Transverse colon (tissue), 4 donors: Measurements from ENCODE around the gene TRIOBP. TPM values are rescaled to one million over a fixed set of nuclear protein-coding genes. Genes with fewer than 3 reads are reported as not detected.

Experiments used
- DNase-seq: peaks from one replicate; pipeline ENCODE4 v3.0.0-alpha.2; 2019
- H3K27ac ChIP-seq, 4 donors: fragments of 200-600 bp; sonication (generic); 2 replicates each; pipeline ENCODE4 v1.5.1; 2016 to 2018; ENCODE audit warnings: inconsistent platforms in 4 of 4
- H3K27me3 ChIP-seq: fragments of 200-600 bp; sonication (generic); 2 replicates; pipeline ENCODE4 v1.5.1; 2017; ENCODE audit warnings: inconsistent platforms
- H3K36me3 ChIP-seq, 4 donors: fragments of 200-600 bp; sonication (generic); 2 replicates each; pipeline ENCODE4 v1.5.1; 2017 to 2019; ENCODE audit warnings: inconsistent platforms in 4 of 4
- H3K4me1 ChIP-seq, 4 donors: fragments of 200-600 bp; sonication (generic); 2 replicates each; pipeline ENCODE4 v1.5.1; 2017 to 2020; ENCODE audit warnings: inconsistent platforms in 4 of 4
- H3K4me3 ChIP-seq, 4 donors: fragments of 200-600 bp; sonication (generic); 1 replicate in 1 of 4; 2 replicates in 3 of 4; pipeline versions ENCODE4 v1.5.1 to v1.6.1; 2017 to 2019; ENCODE audit warnings: inconsistent platforms in 4 of 4
- H3K9me3 ChIP-seq, 2 donors: fragments of 200-600 bp; sonication (generic); 2 replicates each; pipeline ENCODE4 v1.5.1; 2017 to 2019; ENCODE audit warnings: inconsistent platforms in 2 of 2
- EP300 ChIP-seq: sonication (generic); formaldehyde crosslinking; IDR thresholded peaks from one replicate; pipeline ENCODE4 v1.6.1; 2017; ENCODE audit warnings: antibody characterized with exemption, low read depth
- POLR2A ChIP-seq: fragments of 450-650 bp; IDR thresholded peaks from one replicate; pipeline ENCODE4 v1.6.1; 2016; ENCODE audit warnings: antibody characterized with exemption, mild to moderate bottlenecking, moderate library complexity
- POLR2AphosphoS5 ChIP-seq, 3 donors: sonication (generic); formaldehyde crosslinking; IDR thresholded peaks; one replicate each; pipeline ENCODE4 v1.6.1; 2016; ENCODE audit warnings: antibody characterized with exemption in 3 of 3
- WGBS, 2 donors: methylation state at CpG; one replicate each; pipeline ENCODE4 v1.1.5; 2018; ENCODE audit warnings: low coverage in 1 of 2; 5-methylcytosine and 5-hydroxymethylcytosine counted together
- in situ Hi-C, 4 donors: fragments of 200-750 bp; cut with MboI; loops; one replicate each; pipeline versions ENCODE4 v1.15.0 to v1.15.1; 2017; ENCODE audit warnings: low sequenced_read_pairs in 3 of 4, low pct_ligation_motif_present in 1 of 4, low pct_unique_long_range_greater_than_20kb in 1 of 4
- intact Hi-C: fragments of 100-400 bp; cut with DNase I; formaldehyde crosslinking; loops from one replicate; pipeline ENCODE4 v1.15.1; 2023; ENCODE audit warnings: low total_unique reads
- total RNA-seq, 4 donors: library from RNA; depleted of rRNA; stranded (reverse); fragments of >200 nt; gene quantifications; one replicate each; pipeline ENCODE4 v1.1.0, GENCODE V29; 2016
- TF ChIP-seq, protein P1 (sequence below), 5 experiments: fragments of 200-600 bp in 3 of 5; fragments of 450-650 bp in 2 of 5; sonication (generic) in 3 of 5; IDR thresholded peaks; 1 replicate in 2 of 5; 2 replicates in 3 of 5; pipeline ENCODE4 v1.5.1; 2016 to 2017; ENCODE audit warnings: antibody characterized with exemption in 5 of 5, inconsistent platforms in 3 of 5, mild to moderate bottlenecking in 2 of 5, moderate library complexity in 1 of 5

The TRIOBP gene
- total RNA-seq, 4 donors from 2014 or later = 121 to 265 (median 129) TPM

DNA sequence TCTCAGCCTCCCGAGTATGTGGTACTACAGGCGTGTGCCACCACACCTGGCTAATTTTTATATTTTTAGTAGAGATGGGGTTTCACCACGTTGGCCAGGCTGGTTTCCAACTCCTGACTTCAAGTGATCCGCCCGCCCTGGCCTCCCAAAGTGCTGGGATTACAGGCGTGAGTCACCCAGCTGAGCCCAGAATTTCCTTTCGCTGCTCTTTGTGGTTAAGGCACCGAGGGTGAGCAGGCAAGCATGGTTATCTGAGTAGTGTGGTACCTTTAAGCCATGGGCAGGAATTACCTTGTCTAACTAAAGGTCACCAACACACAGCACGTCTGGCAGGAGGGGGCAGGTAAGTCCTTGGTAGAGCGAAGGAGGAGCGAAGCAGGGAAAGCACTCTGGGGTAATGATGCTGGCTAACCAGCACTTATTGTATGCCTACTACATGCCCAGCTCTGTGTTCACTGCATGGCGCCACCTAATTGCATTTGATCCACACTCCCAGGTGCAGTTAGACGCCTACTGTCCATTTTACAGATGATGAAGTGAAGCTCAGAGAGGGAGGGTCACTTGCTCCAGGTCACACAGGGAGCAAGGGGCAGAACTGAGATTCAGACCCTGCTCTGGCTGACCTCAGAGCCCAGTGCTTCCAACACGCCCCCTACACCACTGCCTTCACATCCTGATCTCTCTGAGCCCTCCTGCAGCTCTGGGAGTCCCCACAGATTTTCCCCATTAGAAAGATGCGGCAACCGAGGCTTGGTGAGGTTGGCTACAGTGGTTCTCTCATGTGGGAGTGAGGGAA is 45.7 kb downstream of the TRIOBP start:
- no peaks in the 10 kb centered on the region for H3K9me3 ChIP-seq
- H3K36me3 ChIP-seq = no peaks in the 10 kb centered on the region
- peaks cover 16 to 53% (median 37%) of the 10 kb centered on the region in 4 donors for H3K4me1 ChIP-seq
- DNase-seq = no peak
- intact Hi-C loops (no loop called here), in situ Hi-C loops (no loop called here)
- H3K27me3 ChIP-seq = no peaks in the 10 kb centered on the region
- no peak overlapping the region for H3K4me3 ChIP-seq
- peak overlapping the region; percentile 57 to 93 (median 85) for H3K27ac ChIP-seq
- 65% methylated on average over 16 of the region's 16 CpGs; no CpG with 5 or more reads in 1 of the 2 donors for WGBS, 2 donors
- TF ChIP-seq EP300 (no peak), POLR2AphosphoS5 (IDR thresholded peaks at IDR 0.05) (peak in 1 of 3 donors; percentile 39)

DNA sequence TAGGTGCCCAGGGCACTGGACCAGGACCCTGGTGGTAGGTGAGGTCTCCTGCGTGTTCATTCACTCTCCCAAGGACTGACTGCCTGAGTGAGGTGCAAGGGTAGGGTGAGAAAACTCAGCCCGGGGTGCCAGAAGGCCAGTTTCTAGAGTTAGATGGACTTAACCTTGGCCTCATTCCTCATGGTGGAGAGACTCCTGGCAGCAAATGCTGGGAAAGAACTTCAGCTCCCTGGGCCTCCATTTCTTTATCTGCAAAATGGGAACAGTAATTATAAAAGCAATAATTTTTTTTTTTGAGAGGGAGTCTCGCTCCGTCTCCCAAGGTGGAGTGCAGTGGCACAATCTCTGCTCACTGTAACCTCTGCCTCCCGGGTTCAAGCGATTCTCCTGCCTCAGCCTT is 47.7 kb downstream of the TRIOBP start:
- DNase-seq = no peak
- Histone ChIP-seq H3K36me3 (no peaks in the 10 kb centered on the region), H3K27me3 (no peaks in the 10 kb centered on the region), H3K4me3 (no peak overlapping the region), H3K9me3 (no peaks in the 10 kb centered on the region), H3K4me1 (peaks cover 29 to 67% (median 51%) of the 10 kb centered on the region in 4 donors), H3K27ac (peak overlapping the region; percentile 92 to 98 (median 95))
- 50 to 79% methylated on average over 2 to 6 of the region's 6 CpGs for WGBS, 2 donors
- intact Hi-C loops = no loop called here
- no peak for TF ChIP-seq POLR2A
- TF ChIP-seq, protein P1, sequence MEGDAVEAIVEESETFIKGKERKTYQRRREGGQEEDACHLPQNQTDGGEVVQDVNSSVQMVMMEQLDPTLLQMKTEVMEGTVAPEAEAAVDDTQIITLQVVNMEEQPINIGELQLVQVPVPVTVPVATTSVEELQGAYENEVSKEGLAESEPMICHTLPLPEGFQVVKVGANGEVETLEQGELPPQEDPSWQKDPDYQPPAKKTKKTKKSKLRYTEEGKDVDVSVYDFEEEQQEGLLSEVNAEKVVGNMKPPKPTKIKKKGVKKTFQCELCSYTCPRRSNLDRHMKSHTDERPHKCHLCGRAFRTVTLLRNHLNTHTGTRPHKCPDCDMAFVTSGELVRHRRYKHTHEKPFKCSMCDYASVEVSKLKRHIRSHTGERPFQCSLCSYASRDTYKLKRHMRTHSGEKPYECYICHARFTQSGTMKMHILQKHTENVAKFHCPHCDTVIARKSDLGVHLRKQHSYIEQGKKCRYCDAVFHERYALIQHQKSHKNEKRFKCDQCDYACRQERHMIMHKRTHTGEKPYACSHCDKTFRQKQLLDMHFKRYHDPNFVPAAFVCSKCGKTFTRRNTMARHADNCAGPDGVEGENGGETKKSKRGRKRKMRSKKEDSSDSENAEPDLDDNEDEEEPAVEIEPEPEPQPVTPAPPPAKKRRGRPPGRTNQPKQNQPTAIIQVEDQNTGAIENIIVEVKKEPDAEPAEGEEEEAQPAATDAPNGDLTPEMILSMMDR (IDR thresholded peaks at IDR 0.05) = no peak
- no peak for TF ChIP-seq EP300
- no peak for TF ChIP-seq POLR2AphosphoS5 (IDR thresholded peaks at IDR 0.05)
- in situ Hi-C loops = no loop called here

DNA sequence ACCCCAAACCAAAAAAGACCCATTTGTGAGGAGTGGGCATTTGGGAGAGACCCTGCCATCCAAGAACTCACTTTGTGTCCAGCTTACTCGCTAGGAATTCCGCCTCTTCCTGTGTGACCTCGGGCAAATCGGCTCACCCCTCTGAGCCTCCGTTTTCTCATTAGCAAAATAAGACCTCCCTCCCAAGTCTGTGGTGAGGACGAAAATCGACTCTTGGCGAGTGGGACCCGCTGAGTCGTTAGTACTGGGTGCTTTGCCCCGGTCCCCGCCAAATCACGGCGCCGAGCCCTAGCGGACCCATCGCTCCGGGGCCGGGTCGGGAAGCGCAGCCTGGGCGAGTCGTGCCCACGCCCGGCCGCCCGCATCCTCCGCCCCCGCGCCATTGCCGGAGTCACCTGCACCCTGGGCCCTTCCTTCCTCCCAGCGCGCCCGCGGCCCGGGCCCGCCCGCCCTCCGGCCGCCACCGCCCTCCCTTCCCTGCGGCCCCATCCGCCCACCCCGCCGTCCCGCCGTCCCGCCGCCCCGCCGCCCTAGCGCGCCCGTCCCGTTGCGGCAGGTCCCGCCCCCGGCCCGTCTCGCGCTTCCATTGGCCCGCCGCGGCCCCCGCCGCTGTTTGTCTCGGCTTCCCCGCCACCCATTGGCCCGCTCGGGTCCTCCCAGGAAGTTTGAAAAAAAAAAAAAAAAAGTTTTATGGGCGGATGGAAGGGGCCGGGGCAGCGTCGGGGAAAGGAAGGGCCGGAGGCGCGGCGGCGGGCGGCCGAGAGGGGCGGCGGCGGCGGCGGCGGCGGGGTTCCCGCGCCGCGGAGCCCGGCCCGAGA is 48.9 kb downstream of the TRIOBP start:
- no peaks in the 10 kb centered on the region for H3K27me3 ChIP-seq
- H3K36me3 ChIP-seq = no peaks in the 10 kb centered on the region
- H3K27ac ChIP-seq = peak overlapping the region; percentile 92 to 98 (median 96)
- in situ Hi-C loops = no loop called here
- DNase-seq = peak; percentile 95
- no peaks in the 10 kb centered on the region for H3K9me3 ChIP-seq
- 0% methylated on average over 50 of the region's 94 CpGs; no CpG with 5 or more reads in 1 of the 2 donors for WGBS, 2 donors
- H3K4me1 ChIP-seq = peaks cover 39 to 75% (median 57%) of the 10 kb centered on the region in 4 donors
- intact Hi-C loops = no loop called here
- TF ChIP-seq EP300 (no peak), POLR2AphosphoS5 (IDR thresholded peaks at IDR 0.05) (peak in 1 of 3 donors; percentile 41), POLR2A (peak; percentile 28)
- TF ChIP-seq, protein P1 (IDR thresholded peaks at IDR 0.05) = no peak
- H3K4me3 ChIP-seq = peak overlapping the region; percentile 74 to 96 (median 90)

DNA sequence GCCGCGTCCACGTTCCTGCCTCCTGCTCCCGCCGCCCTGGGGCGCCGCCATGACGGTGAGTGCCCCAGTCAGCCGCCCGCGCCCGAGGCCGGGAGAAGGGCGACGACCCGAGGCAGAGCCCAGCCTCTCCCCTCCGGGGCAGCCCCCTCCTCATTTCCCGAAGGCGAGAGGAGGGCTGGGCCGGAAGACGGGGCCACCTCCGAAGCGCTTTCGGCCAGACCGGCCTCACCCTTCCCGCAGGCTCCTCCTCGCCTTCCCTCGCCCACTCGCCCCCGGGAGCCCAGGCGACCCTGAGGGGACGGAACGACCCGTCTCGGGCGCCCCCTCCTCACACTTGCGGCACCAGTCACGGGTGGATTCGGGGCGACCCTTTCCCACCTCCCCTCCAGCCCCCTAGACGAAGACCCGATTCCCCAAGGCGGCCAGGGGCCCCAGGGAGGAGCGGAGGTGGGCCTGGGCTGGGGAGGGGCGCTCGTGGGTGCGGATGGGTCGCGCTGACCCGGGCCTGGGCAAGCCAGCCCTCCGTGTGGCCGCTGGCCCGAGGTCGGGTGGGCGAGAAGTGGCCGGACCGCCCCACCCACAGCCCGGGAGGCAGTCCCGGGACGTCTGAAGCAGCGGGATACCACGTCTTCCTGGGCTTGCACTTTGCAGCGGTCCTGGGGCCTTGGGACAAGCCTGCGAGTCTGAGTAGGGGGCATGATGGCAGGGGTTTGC is 49.7 kb downstream of the TRIOBP start:
- Histone ChIP-seq H3K36me3 (no peaks in the 10 kb centered on the region), H3K27ac (peak overlapping the region; percentile 92 to 98 (median 96)), H3K9me3 (no peaks in the 10 kb centered on the region), H3K4me1 (peaks cover 45 to 75% (median 57%) of the 10 kb centered on the region in 4 donors), H3K4me3 (peak overlapping the region; percentile 74 to 96 (median 90)), H3K27me3 (no peaks in the 10 kb centered on the region)
- 1% methylated on average over 33 of the region's 64 CpGs; no CpG with 5 or more reads in 1 of the 2 donors for WGBS, 2 donors
- intact Hi-C loops = no loop called here
- TF ChIP-seq EP300 (no peak), POLR2AphosphoS5 (IDR thresholded peaks at IDR 0.05) (no peak), POLR2A (no peak)
- TF ChIP-seq, protein P1 (IDR thresholded peaks at IDR 0.05) = no peak
- no peak for DNase-seq
- in situ Hi-C loops = no loop called here
